GM21576 (cell line): ENCODE results near the gene VHLL.
"Not testable (repeated sequence)": the region's sequence is repeated elsewhere in the genome, so short reads cannot be mapped to it uniquely, and the experiment has no call there.

Source experiments
- ATAC-seq: cut with Tn5 transposase; IDR thresholded peaks from one replicate; pipeline ENCODE4 v1.9.1; 2021; ENCODE audit warnings: mild to moderate bottlenecking, moderate library complexity; ENCODE audit not compliant: unreplicated experiment

VHLL gene

DNA sequence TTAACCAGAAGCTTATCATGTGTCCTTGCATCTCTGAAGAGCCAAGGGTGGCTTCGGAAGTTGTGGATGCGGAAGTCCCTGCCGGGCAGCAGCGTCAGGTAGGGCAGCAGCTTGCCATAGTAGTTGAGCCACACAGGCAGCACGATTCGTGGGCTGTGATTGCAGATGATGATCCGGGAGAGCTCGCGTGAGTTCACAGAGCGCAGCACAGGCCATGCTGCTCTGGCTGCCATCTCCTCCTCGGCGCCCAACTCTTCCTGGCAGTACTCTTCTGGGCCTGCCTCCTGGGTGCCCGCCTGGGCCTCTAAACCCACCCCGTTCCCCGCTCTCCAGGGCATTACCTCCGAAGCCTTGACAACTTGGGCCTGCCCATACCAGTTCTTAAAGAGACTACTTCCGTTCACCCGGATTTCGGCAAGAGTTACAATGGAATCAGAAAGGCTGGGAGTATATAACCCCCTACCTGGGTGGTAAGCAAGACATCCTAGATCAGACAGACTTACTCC is at the start of gene VHLL:
VHLL (minus strand) TSS at position 456 of the 506 bp plus-strand sequence; CDS start at position 338, 118 bp downstream.
- no peak for ATAC-seq

GRCh38 chr1:156347331-156347730 is 48.2 kb upstream of the VHLL start:
- ATAC-seq = no peak

GRCh38 chr1:156346636-156347035 is 47.5 kb upstream of the VHLL start:
- ATAC-seq = no peak

- not testable (repeated sequence) for ATAC-seq
Observed at GRCh38 chr1:156346035-156346434, 46.9 kb upstream of the VHLL start.

- ATAC-seq = no peak
Observed at GRCh38 chr1:156344409-156344808, 45.3 kb upstream of the VHLL start.

DNA sequence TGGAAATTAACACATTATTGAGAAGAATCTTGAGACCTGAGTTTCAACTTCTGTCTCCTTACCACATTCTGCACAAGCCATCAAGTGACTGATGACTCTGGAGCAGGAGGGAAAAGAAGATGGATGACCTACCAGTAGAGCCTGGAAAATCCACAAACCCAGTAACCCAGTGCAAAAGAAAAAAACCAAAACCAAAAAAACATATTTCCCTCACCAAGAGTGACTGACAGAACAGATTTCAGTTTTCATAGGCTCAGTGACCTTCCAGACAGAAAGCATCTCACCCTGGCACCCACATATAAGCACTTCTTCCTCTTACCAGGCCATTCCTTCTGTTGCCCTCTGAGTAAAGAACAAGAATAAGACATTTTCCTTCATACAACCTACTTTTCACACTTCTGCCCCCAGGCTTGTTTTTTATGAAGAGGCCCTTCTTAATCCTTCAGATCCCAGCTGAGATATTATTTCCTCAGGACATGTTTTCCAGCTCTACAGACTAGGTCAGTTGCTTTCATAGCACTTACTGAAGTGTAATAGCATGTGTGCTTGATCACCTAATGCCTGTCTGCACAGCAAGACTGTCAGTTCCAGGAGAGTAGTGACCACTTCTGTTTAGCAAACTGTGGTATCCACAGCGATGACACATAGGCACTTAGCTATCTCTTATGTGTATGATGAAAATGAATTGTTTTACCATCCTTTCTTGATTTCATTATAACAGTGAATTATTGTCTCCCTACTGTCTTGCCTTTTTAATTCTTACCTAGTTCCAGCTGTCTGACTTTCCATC is 43.3 kb upstream of the VHLL start:
- no peak for ATAC-seq

DNA sequence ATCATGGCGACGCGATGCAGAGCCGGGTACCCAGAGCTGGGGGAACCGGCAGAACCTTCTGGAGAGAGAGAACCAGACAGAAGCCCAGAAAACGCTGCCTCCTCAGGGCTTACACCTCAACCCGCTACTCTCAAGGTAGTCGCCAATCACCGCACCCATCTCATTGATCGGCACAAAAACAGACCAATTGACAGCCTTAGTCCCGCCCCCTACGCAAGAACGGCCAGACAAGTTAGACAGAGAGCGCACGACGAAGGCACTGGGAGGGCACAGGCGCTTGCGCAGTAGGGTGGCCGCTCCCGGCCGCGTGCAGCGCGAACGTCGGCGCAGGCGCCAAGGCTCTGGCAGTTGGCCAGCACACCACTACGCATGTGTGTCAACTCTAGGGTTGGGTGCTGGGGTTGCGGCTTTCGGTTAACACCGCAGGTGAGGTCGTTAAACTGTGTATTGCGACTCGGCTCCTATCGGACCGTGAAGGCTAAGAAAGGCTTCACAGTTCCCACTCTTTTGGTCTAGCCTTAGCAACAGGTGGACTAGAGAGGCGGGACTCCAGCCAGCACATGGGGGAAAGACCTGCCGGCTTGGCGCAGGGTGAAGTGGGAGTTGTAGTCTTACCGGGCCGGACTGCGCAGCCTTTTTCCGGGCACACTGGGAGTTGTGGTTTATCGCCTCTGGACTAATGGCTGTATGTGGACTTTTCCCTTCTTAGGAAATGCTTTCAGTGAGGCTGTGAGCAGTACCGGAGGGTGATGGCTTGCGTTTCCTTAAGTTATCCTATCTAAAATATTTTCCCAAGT is 39.3 kb upstream of the VHLL start, which contains the start of the genes CCT3 and TSACC:
CCT3 (minus strand) TSS at position 113 of the 797 bp plus-strand sequence; CDS start at position 5, 108 bp downstream.
TSACC (plus strand) TSS at position 347 of the 797 bp plus-strand sequence. CDS start 1,232 bp downstream, outside the sequence.
- peak; percentile 88 for ATAC-seq

DNA sequence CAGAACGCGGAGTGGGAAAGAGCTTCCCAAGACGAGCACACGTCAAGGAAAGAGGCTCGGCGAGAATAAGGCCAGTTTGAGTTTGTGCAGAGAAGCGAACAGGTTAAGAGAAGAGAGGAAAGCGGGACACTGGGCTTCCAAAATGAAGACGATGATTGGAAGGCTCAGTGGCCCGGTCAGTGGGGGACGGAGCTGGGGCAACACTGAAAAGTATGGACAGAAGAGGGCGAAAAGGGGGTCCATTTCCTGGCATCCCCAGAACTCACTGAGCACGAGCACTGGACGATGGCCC is 38.7 kb upstream of the VHLL start:
- no peak for ATAC-seq

- no peak for ATAC-seq
Observed at GRCh38 chr1:156337052-156337887, 38.2 kb upstream of the VHLL start.

DNA sequence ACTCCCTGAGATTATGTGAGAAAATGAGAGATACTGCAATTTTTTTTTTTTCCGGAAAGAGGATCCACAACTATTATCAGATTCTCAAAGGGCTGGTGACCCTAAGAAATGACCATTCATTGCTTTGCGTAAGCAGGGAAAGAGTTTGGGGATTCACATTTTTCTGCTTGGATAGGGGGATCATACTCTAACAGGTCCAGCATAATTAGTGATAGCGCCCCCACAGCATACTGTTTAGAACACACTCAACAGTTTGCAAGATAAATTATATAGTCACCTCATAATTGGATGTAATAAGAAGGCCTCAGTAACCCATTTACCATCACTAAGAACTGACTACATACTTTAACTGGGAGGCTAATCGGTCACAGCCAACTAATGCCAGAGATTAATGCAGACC is 37.1 kb upstream of the VHLL start:
- ATAC-seq = no peak

GRCh38 chr1:156323179-156323578 is 24.1 kb upstream of the VHLL start:
- ATAC-seq = not testable (repeated sequence)

DNA sequence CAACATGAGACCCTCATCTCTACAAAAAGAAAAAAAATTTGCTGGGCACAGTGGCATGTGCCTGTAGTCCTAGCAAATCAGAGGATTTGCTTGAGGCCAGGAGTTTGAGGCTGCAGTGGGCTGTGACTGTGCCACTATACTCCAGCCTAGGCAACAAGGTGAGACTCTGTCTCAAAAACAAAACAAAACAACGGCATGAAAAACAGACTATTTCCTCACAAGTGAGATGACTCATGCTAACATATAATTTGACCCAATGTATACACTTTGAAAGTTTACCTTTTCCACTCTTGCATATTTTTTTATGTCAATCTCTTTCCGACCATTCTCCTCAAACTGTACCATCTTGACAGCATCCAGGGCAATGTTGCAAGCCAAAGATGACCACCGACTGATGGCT is 21.5 kb upstream of the VHLL start:
- no peak for ATAC-seq

DNA sequence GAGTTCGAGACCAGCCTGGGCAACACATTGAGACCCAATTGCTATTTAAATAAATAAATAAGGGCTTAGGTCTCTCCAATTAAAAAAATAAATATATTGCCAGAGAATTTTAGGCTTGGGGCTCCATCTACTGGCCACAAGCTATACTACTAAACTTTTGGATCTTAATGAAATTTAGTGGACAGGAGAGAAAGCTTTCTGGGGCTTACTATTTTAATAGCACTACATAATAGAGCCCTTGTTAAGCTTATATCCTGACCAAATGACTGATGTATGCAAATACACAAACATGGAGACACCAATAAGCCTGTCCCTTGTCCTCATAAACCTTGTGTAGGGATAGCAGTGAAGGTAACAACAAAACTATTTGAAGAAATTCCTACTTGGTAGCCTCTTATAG is 20.6 kb upstream of the VHLL start:
- ATAC-seq = no peak

GRCh38 chr1:156316909-156317308 is 17.8 kb upstream of the VHLL start:
- ATAC-seq = no peak

DNA sequence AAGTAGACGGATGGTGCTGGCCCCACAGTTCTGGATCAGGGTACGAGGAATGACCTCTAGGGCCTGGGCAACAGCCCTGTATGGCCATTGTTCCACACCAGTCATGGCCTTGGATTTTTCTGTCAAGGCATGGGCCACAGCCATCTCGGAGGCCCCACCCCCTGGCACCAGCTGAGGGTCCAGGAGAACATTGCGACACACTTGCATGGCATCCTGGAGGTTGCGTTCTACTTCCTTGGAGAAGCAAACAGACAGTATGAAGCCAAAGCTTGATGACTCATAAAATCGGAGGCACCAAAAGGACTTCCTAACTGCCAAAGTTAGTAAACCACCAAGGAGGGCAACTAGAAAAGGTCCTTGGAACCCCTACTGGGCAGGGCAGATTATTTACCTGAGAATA is 11.9 kb upstream of the VHLL start:
- no peak for ATAC-seq

DNA sequence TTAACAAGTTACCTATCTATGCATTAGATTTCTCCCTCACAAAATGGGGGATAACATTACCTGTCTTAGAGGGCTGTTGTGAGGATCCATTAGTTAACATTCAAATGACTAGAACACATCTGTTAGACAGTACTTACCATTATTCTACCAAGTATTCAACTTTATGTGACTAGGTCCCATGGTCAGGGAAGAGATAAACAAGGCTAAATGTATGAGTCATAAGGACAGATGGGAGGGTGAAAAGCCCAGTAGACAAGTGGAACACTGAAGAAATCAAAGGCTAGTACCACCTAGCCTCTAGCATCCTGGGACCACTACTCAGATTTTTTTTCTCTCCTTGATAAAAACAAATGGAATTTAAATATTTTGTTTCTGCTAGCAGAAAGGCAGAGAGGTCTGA is 9.0 kb upstream of the VHLL start:
- no peak for ATAC-seq

DNA sequence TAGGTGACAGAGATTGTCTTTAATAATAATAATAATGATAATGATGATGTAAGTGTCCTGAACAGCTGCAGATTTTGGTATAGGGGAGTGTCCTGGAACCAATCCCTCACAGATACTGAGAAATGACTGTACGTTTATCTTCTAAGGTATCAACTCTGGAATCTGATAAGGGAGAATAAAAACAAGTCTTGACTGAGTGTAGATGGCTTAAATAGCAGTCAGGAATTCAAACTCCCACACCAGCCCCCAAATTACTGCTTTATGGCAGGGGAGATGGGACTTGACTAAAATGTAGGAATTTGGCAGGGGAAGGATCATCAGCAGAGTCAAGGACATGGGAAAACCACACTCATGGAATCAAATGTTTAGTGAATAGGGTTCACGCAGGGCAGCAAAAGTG is 6.1 kb upstream of the VHLL start:
- ATAC-seq = no peak

GRCh38 chr1:156303241-156303640 is 4.1 kb upstream of the VHLL start:
- ATAC-seq = no peak

DNA sequence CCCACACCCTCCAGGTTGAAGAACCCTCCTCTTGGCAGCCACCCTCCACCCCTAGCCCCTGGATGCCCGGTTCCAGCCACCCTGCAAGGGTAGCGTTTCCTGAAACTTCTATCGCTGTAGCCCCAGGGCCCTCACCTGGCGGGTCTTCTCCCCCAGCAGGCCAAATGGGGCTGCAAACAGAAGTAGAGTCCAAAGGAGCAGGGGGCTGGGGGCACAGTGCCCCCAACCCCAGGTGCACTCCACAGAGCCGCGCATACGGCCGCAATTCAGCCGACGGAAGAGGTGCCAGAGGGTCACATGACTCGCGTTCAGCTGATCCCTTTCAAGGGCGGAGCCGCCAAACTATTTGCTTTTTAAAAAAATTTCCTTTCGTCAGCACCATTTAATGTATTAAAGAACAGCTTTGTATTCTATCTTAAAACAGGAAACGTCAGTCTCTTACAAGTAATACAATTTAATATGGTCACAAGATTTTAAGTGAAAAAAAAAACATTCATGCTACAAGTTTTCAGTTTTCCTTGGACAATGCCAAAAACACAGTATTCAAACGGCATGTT is 3.6 kb downstream of the VHLL start, which contains the start of gene GLMP:
GLMP (minus strand) TSS at position 289 of the 557 bp plus-strand sequence; CDS start at position 255, 34 bp downstream.
- ATAC-seq = no peak

DNA sequence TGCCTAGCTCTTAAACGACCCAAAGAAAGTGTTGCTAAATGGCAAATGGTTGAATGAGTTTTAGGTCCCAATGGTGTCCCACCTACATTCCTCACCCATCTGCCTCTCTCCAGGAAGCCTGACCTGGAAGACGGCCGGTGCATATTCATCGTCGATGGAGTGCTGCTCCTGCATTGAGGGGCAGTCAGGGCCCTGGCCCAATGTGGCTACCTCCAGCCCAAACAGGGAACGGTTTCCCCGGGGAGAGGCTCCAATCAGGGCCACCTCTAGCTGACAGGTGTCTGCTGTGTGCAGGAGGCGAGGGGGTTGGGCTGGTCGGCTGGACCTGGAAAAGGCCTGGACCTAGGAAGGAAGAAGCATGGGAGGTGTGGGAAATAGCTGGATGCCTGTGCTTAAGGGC is 5.2 kb downstream of the VHLL start:
- no peak for ATAC-seq

GRCh38 chr1:156293098-156293434 is 6.0 kb downstream of the VHLL start:
- ATAC-seq = no peak
